ENCODE data around the gene TPR. TPM values are rescaled to one million over a fixed set of nuclear protein-coding genes. Genes with fewer than 3 reads are reported as not detected.

The TPR gene
- total RNA-seq (10 to 100 TPM; 25.9 to 45.5 (median 29.5) TPM), polyA plus RNA-seq (10 to 100 TPM; 11.8 to 35.1 TPM)

- peak; percentile 97 to 98 (median 98) for DNase-seq
- no peaks in the 10 kb centered on the region for H3K27me3 ChIP-seq
- H3K4me1 ChIP-seq: peaks cover 4 to 18% (median 7%) of the 10 kb centered on the region in 3 donors
- 0% methylated on average over 60 of the region's 60 CpGs for WGBS, 2 donors
- peak within 1 kb of the TSS; percentile 74 to 95 (median 90) for H3K4me3 ChIP-seq
- H3K9me3 ChIP-seq: no peaks in the 10 kb centered on the region
- H3K27ac ChIP-seq: peak within 1 kb of the TSS; percentile 84 to 98 (median 90)
- intact Hi-C loops (cut with DNase I): no loop called here
- peak; percentile 79 for FAIRE-seq
- peaks cover 0 to 6% (median 0%) of the 10 kb centered on the region in 3 donors for H3K36me3 ChIP-seq
- ATAC-seq: peak; percentile 87 to 93 (median 92)
- peak; percentile 71 to 81 (median 76) for TF ChIP-seq CTCF (IDR thresholded peaks at IDR 0.05)
Measured at GRCh38 chr1:186375152-186375928, at the start of gene TPR, which contains the start of gene ODR4. TPR (minus strand) TSS chr1:186375253; CDS start chr1:186375028, 225 bp downstream. ODR4 (plus strand) TSS chr1:186375838; CDS start chr1:186379786, 3,948 bp downstream.

GRCh38 chr1:186424539-186424938 is 49.5 kb upstream of the TPR start:
- Histone ChIP-seq H3K4me3 (no peak overlapping the region), H3K27ac (no peak overlapping the region), H3K9me3 (no peaks in the 10 kb centered on the region), H3K36me3 (peaks cover 0 to 2% (median 0%) of the 10 kb centered on the region in 3 donors), H3K27me3 (no peaks in the 10 kb centered on the region), H3K4me1 (no peaks in the 10 kb centered on the region)
- 57 to 60% methylated on average over 2 of the region's 2 CpGs for WGBS, 2 donors
- no peak for FAIRE-seq
- no peak for DNase-seq
- intact Hi-C loops (cut with DNase I): no loop called here
- TF ChIP-seq CTCF (IDR thresholded peaks at IDR 0.05): no peak
- no peak for ATAC-seq

GRCh38 chr1:186421446-186421845 is 46.4 kb upstream of the TPR start:
- no peak for DNase-seq
- H3K36me3 ChIP-seq: peaks cover 0 to 14% (median 0%) of the 10 kb centered on the region in 3 donors
- H3K27me3 ChIP-seq: no peaks in the 10 kb centered on the region
- TF ChIP-seq CTCF (IDR thresholded peaks at IDR 0.05): no peak
- intact Hi-C loops (cut with DNase I): no loop called here
- no peak for FAIRE-seq
- 88 to 90% methylated on average over 6 of the region's 6 CpGs for WGBS, 2 donors
- H3K4me1 ChIP-seq: no peaks in the 10 kb centered on the region
- H3K9me3 ChIP-seq: no peaks in the 10 kb centered on the region
- H3K27ac ChIP-seq: no peak overlapping the region
- no peak overlapping the region for H3K4me3 ChIP-seq
- ATAC-seq: no peak

GRCh38 chr1:186420923-186421322 is 45.9 kb upstream of the TPR start:
- no peak for ATAC-seq

More at GRCh38 chr1:186420923-186421322, 45.9 kb upstream of the TPR start:
- FAIRE-seq (peak; percentile 83), DNase-seq (no peak)
- H3K27ac ChIP-seq: no peak overlapping the region
- intact Hi-C loops (cut with DNase I): no loop called here
- H3K4me1 ChIP-seq: no peaks in the 10 kb centered on the region
- 90 to 98% methylated on average over 1 of the region's 1 CpG for WGBS, 2 donors
- peaks cover 0 to 14% (median 0%) of the 10 kb centered on the region in 3 donors for H3K36me3 ChIP-seq
- H3K4me3 ChIP-seq: no peak overlapping the region
- H3K27me3 ChIP-seq: no peaks in the 10 kb centered on the region
- no peaks in the 10 kb centered on the region for H3K9me3 ChIP-seq
- no peak for TF ChIP-seq CTCF (IDR thresholded peaks at IDR 0.05)

Measured in pancreas (tissue), 10 donors.